Ishikawa (cell line): ENCODE data around the gene CELF2.

Experiments
- CEBPB ChIP-seq: IDR thresholded peaks from 2 replicates; pipeline ENCODE4 v1.6.1; 2012
- CREB1 ChIP-seq: IDR thresholded peaks from 2 replicates; pipeline ENCODE4 v1.6.1; 2012; ENCODE audit warnings: low read depth
- EGR1 ChIP-seq: IDR thresholded peaks from 2 replicates; pipeline ENCODE4 v1.6.1; 2012
- EP300 ChIP-seq: IDR thresholded peaks from 2 replicates; pipeline ENCODE4 v1.6.1; 2012; ENCODE audit warnings: borderline replicate concordance
- FOXM1 ChIP-seq: IDR thresholded peaks from 2 replicates; pipeline ENCODE4 v1.6.1; 2012; ENCODE audit warnings: low read depth, borderline replicate concordance
- NFIC ChIP-seq: IDR thresholded peaks from 2 replicates; pipeline ENCODE4 v1.6.1; 2012
- RAD21 ChIP-seq: IDR thresholded peaks from 2 replicates; pipeline ENCODE4 v1.6.1; 2012; ENCODE audit warnings: low read depth
- TAF1 ChIP-seq: IDR thresholded peaks from 2 replicates; pipeline ENCODE4 v1.6.1; 2012; ENCODE audit warnings: low read depth, mild to moderate bottlenecking
- TCF12 ChIP-seq: IDR thresholded peaks from 2 replicates; pipeline ENCODE4 v1.6.1; 2012; ENCODE audit warnings: low read depth
- TEAD4 ChIP-seq: IDR thresholded peaks from 2 replicates; pipeline ENCODE4 v1.6.1; 2012
- USF1 ChIP-seq: IDR thresholded peaks from 2 replicates; pipeline ENCODE4 v1.6.1; 2012
- YY1 ChIP-seq: IDR thresholded peaks from 2 replicates; pipeline ENCODE4 v1.6.1; 2012; ENCODE audit warnings: low read depth
- ZBTB7A ChIP-seq: IDR thresholded peaks from 2 replicates; pipeline ENCODE4 v1.6.1; 2012; ENCODE audit warnings: low read depth
- TF ChIP-seq, protein P1 (sequence below): IDR thresholded peaks from 2 replicates; pipeline ENCODE4 v1.6.1; 2012
- TF ChIP-seq, protein P2 (sequence below): IDR thresholded peaks from 2 replicates; pipeline ENCODE4 v1.6.1; 2012; ENCODE audit warnings: low read depth, mild to moderate bottlenecking

CELF2 gene

DNA sequence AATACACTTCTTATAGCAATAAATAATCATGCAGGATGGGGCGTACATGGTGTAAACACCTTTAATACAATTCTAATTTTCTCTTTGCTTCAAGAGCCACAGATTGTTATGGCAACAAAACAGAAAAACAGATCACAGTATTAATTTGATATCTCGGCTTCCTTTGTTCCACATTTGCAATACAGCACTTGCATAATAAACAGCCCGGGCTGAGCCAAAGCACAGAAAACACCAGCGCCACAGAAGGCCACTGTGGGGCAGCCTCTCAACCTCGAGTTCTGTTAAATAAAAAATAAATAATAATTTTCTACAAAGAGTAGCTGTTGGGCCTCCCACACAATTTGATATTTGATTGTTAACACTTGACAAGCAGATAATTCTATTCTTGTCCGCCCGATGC lies 337.9 kb downstream of the CELF2 start:
- TF ChIP-seq ZBTB7A (no peak), CREB1 (no peak), YY1 (no peak), EGR1 (no peak), USF1 (no peak), TEAD4 (no peak), RAD21 (no peak)

- TF ChIP-seq NFIC (no peak), TAF1 (no peak), RAD21 (no peak), EGR1 (no peak), TCF12 (no peak), CREB1 (no peak)
These were observed 339.8 kb downstream of the CELF2 start for GRCh38 chr10:11357439-11357838.

- no peak for TF ChIP-seq TEAD4
- no peak for TF ChIP-seq TCF12
- TF ChIP-seq EP300 = no peak
- TF ChIP-seq CREB1 = no peak
- TF ChIP-seq CEBPB = no peak
- TF ChIP-seq EGR1 = no peak
- no peak for TF ChIP-seq TAF1
These were observed 340.3 kb downstream of the CELF2 start for GRCh38 chr10:11358011-11358410.

DNA sequence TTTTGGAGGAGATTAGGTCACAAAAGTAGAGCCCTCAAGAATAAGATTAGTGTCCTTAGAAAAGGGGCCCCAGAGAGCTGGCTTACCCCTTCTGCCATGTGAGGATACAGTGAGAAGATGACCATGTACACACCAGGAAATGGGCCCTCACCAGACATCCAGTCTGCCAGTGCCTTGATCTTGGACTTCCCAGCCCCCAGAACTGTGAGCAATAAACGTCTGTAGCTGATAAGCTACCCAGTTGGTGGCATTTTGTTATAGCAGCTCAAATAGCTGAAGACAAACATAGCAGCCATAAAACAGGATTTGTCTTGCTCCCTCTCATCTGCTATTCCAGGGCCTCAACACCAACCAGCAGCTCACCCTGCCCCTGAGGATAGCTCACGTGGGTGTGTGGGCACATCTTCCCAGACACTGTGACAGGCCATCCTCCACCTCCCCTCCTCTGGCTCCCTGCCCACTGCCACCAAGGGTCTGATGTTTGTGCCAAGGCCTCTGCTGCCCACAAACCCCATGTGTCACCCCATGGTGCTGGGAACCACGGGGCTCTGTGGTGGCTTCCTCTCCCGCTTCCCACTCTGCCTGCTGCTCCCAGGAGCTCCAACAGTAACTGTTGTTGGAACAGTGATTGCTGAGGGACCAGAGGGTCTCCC lies 341.4 kb downstream of the CELF2 start:
- TF ChIP-seq TAF1 = no peak

DNA sequence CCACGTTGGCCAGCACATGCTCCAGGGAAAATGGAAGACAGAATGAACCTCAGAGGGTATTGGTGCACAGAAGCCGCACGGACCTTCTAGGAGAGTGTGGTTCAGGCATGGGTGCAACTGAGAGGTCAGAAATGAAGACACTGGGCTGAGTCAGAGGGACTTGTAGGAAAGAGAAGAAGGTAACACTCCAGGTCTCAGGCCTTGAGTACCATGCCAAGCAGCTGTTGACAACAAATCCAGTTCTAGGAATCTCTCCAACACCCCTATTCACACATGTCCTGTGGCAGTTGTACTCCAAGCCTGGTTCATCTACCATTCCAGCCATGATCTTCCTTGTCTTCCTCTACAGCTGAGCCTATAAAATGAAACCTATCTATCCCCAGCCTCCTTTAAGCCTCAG lies 342.2 kb downstream of the CELF2 start:
- TF ChIP-seq, protein P1, sequence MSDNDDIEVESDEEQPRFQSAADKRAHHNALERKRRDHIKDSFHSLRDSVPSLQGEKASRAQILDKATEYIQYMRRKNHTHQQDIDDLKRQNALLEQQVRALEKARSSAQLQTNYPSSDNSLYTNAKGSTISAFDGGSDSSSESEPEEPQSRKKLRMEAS = no peak
- no peak for TF ChIP-seq NFIC
- TF ChIP-seq TCF12 = no peak
- no peak for TF ChIP-seq EP300
- no peak for TF ChIP-seq USF1
- TF ChIP-seq, protein P2, sequence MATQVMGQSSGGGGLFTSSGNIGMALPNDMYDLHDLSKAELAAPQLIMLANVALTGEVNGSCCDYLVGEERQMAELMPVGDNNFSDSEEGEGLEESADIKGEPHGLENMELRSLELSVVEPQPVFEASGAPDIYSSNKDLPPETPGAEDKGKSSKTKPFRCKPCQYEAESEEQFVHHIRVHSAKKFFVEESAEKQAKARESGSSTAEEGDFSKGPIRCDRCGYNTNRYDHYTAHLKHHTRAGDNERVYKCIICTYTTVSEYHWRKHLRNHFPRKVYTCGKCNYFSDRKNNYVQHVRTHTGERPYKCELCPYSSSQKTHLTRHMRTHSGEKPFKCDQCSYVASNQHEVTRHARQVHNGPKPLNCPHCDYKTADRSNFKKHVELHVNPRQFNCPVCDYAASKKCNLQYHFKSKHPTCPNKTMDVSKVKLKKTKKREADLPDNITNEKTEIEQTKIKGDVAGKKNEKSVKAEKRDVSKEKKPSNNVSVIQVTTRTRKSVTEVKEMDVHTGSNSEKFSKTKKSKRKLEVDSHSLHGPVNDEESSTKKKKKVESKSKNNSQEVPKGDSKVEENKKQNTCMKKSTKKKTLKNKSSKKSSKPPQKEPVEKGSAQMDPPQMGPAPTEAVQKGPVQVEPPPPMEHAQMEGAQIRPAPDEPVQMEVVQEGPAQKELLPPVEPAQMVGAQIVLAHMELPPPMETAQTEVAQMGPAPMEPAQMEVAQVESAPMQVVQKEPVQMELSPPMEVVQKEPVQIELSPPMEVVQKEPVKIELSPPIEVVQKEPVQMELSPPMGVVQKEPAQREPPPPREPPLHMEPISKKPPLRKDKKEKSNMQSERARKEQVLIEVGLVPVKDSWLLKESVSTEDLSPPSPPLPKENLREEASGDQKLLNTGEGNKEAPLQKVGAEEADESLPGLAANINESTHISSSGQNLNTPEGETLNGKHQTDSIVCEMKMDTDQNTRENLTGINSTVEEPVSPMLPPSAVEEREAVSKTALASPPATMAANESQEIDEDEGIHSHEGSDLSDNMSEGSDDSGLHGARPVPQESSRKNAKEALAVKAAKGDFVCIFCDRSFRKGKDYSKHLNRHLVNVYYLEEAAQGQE = no peak
- TF ChIP-seq ZBTB7A = no peak
- TF ChIP-seq EGR1 = no peak
- no peak for TF ChIP-seq YY1
- TF ChIP-seq FOXM1 = no peak
- TF ChIP-seq RAD21 = no peak
- no peak for TF ChIP-seq CEBPB

GRCh38 chr10:11363497-11363896 lies 345.8 kb downstream of the CELF2 start:
- no peak for TF ChIP-seq FOXM1
- no peak for TF ChIP-seq YY1
- TF ChIP-seq USF1 = no peak
- TF ChIP-seq, protein P2 = no peak
- TF ChIP-seq NFIC = no peak
- TF ChIP-seq ZBTB7A = no peak

- TF ChIP-seq ZBTB7A = no peak
- no peak for TF ChIP-seq NFIC
- TF ChIP-seq CREB1 = no peak
- TF ChIP-seq USF1 = no peak
- TF ChIP-seq EP300 = no peak
- no peak for TF ChIP-seq YY1
- no peak for TF ChIP-seq CEBPB
- TF ChIP-seq FOXM1 = no peak
- no peak for TF ChIP-seq EGR1
- no peak for TF ChIP-seq TEAD4
- TF ChIP-seq, protein P1 = no peak
- TF ChIP-seq TCF12 = no peak
- TF ChIP-seq, protein P2 = no peak
- no peak for TF ChIP-seq TAF1
- no peak for TF ChIP-seq RAD21
These were observed 346.6 kb downstream of the CELF2 start for GRCh38 chr10:11364241-11364640.
